ENCODE results near the gene KDM8.
"Not testable (repeated sequence)": the region's sequence is repeated elsewhere in the genome, so short reads cannot be mapped to it uniquely, and the experiment has no call there.

The KDM8 gene

DNA sequence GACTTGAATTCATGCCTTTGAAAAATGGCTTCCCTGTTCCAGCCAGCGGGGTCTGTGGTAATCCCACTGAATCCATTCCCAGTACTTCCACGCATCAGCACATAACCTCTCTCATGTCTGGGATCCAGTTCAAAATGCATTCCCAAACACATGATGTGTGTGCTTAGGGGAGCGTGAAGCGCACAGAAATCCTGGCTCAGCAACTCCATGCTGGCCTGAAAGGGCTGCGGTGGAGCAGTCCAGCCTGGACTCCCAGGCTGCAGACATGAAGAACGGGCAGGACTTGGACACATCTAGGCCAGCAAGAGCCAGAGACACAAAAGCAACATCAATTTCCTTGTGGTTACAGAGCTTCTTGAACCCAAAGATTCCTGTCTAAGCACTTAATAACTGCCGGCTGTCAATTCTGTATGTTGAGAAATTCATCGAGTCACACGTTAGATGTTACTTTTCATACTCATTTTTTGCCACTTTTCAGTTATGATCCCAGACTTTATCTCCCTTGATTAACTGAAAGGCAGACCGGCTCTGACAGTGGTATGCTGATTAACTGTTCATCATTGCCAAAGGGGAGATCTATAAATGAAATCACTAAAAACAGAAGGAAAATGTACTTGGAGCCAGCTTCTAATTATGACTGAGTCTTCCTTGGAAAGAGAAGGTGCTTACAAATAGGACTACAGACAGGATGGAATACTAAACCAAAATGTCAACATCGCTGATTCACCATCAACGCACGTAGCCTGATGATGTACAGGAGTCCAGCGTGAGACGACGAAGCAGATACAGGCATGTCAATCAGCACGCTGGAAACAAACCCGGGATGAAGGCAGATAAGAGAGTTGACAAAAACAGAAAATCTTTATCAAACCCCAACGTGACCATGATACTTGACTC lies 42.2 kb downstream of the KDM8 start:
- no peak for FAIRE-seq

GRCh38 chr16:27246439-27246838 lies 43.1 kb downstream of the KDM8 start:
- no peak for FAIRE-seq

GRCh38 chr16:27247076-27247475 lies 43.8 kb downstream of the KDM8 start:
- not testable (repeated sequence) for FAIRE-seq

DNA sequence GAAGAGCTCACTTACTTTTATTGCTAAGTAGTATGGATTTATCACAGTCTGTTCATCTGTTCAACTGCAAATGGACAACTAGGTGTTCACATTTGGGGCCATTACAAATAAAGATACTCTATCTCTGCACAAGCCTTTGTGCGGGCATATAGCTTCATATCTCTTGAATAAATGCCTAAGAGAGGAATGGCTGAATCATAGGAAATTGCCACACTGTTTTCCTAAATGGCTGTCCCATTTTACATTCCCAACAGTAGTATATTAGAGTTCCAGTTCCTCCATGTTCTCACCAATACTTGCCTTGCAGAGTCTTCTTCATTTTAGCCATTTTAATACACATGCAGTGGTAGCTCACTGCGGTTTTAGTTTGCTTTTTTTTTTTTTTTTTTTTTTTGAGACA lies 44.7 kb downstream of the KDM8 start:
- no peak for FAIRE-seq

- not testable (repeated sequence) for FAIRE-seq
Observed at GRCh38 chr16:27248886-27249285, 45.6 kb downstream of the KDM8 start.

GRCh38 chr16:27251541-27252205 lies 48.3 kb downstream of the KDM8 start:
- no peak for FAIRE-seq

DNA sequence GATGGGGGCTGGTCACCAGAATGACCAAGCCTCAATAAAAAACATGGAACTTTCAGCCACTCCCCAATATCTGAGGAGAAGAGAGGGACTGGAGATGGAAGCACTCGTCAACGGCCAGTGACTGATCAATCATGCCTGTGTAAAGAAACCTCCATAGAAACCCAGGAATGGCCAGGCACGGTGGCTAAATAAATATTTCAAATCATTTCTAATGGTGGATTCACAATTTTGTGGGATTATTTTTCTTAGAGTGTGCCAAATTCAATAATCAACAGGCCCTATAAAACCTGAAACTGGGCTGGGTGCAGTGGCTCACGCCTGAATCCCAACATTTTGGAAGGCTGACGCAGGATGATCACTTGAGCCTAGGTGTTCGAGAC lies 48.9 kb downstream of the KDM8 start:
- FAIRE-seq: no peak

DNA sequence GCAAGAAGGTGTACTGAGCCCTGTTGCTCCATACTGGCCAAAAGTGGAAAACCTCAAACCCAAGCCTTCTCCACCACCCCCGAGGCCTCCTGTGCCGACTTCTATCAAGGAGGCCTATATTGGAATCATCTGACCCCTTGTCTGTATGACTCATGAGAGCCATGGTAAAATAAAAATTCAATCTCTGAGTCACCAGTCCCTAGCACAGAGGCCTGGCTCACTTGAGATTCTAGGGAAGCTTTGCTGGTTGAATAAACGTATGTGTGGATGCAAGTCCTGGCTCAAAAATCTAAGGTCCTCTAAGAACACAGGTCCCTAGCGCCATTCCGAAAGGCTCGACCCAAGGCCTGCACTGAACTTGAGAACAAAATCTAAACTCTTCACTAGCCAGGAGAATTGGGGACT lies 50.2 kb downstream of the KDM8 start:
- FAIRE-seq: no peak

DNA sequence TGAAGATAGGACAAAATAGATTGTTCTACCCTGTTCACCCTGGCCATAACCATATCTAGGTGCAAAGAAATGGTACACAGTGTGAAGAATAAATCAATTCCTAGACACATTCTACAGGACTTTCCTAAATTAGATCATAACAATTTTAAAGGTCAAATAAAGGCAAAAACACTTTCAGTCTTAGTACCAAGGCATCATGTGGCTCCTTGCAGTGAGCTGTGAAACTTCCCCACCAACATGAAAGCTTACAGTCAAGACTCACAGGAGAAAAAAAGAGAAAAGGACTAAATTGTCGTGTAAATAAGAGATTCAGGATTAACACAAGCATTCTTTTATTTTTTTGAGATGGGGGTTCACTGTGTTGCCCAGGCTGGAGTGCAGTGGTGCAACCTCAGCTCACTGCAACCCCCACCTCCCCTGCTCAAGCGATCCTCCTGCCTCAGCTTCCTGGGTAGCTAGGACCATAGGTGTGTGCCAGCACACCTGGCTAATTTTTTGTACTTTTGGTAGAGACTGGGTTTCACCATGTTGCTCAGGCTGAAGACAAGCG lies 51.0 kb downstream of the KDM8 start:
- no peak for FAIRE-seq

- no peak for FAIRE-seq
Observed at GRCh38 chr16:27256861-27257260, 53.5 kb downstream of the KDM8 start.

GRCh38 chr16:27257271-27257670 lies 53.9 kb downstream of the KDM8 start:
- no peak for FAIRE-seq

GRCh38 chr16:27258241-27258734 lies 55.0 kb downstream of the KDM8 start:
- FAIRE-seq: no peak

- FAIRE-seq: no peak
Observed at GRCh38 chr16:27259710-27260109, 56.4 kb downstream of the KDM8 start.

- not testable (repeated sequence) for FAIRE-seq
Observed at GRCh38 chr16:27262904-27263423, 59.6 kb downstream of the KDM8 start.

DNA sequence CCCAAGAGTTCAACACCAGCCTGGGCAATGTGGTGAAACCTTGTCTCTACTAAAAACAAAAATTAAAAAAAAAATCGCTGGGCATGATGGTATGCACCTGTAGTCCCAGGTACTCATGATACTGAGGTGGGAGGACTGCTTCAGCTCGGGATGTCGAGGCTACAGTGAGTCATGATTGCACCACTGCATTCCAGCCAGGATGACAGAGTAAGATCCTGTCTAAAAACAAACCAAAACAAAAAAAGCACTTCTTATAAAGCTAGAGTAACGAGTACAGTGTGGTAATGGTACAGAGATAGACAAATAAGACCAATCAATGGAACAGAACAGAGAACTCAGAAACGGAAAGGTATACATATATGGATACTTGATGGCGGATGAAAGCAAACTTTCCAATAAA lies 60.8 kb downstream of the KDM8 start:
- FAIRE-seq: no peak

GRCh38 chr16:27265982-27266381 lies 62.7 kb downstream of the KDM8 start:
- no peak for FAIRE-seq

DNA sequence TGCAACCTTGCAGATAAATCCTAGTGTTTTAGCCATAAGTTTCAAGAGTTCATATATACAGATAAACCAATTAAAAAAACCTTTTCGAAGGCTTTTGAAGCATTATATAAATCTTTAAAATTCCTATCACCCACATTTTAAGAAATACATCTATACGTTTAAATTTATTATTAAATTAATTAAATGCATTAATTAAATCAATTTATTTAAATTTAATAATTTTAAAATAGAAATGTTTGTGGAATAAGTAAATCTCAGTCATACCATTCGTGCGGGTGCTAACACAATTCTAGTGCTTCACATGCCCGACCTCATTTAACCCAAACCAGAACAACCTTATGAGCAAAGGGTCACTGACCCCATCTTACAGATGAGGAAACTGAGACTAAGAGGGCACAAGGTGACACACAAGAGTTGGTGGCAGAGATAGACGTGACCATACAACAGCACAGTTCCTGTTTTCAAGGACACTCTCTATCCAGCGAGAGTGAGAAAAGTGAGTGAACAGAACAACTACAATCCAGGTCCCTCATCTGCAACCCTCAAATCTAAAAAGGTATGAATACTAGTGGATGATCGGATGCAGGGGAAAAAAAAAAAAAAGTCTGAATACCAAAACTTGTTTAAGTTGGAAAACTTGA lies 63.8 kb downstream of the KDM8 start:
- FAIRE-seq: no peak

GRCh38 chr16:27268376-27269299 lies 65.3 kb downstream of the KDM8 start, which contains the start of gene NSMCE1:
TSS of gene NSMCE1 (minus strand) at chr16:27268772. CDS start at chr16:27257570, 11,202 bp downstream.
- FAIRE-seq: no peak

- FAIRE-seq: no peak
Observed at GRCh38 chr16:27269300-27270150, 66.2 kb downstream of the KDM8 start.

- no peak for FAIRE-seq
Observed at GRCh38 chr16:27270349-27270748, 67.0 kb downstream of the KDM8 start.
